ENCODE measurements around the gene TBC1D1. TPM values are rescaled to one million over a fixed set of nuclear protein-coding genes. Genes with fewer than 3 reads are reported as not detected.

TBC1D1 gene
- total RNA-seq, 1 experiment from 2014 or later = 56.0 TPM

GRCh38 chr4:38060829-38061431 is 170.0 kb downstream of the TBC1D1 start:
- DNase-seq (ENCODE audit: low read depth, low spot score) = no peak
- H3K9me3 ChIP-seq (ENCODE audit: control insufficient read depth, insufficient read depth, low read depth, low read length) = no peaks in the 10 kb centered on the region
- CTCF ChIA-PET = no interaction called here
- no peak overlapping the region for H3K27ac ChIP-seq (ENCODE audit: low read length)
- no TSS peak for BruUV-seq (replicated peaks)
- no peaks in the 10 kb centered on the region for H3K27me3 ChIP-seq (ENCODE audit: control insufficient read depth, insufficient read depth, low read length)
- in situ Hi-C loops (cut with HindIII; ENCODE audit: low pct_unique_long_range_greater_than_20kb, low sequenced_read_pairs) = no loop called here
- ATAC-seq = no peak
- H3K4me3 ChIP-seq (ENCODE audit: low read depth in 2 of 2, low read length in 2 of 2) = no peak overlapping the region
- POLR2A ChIA-PET = no interaction called here
- no peak for TF ChIP-seq TCF7L2 (IDR thresholded peaks at IDR 0.05; ENCODE audit: low read depth, low read length)
- TF ChIP-seq SIN3A (IDR thresholded peaks at IDR 0.05; ENCODE audit: borderline replicate concordance, insufficient read depth, low read depth, low read length) = no peak
- TF ChIP-seq CTCF (IDR thresholded peaks at IDR 0.05) = no peak
- no peak for TF ChIP-seq POLR2AphosphoS5 (IDR thresholded peaks at IDR 0.05; ENCODE audit: low read depth, low read length)
- TF ChIP-seq, protein P1, sequence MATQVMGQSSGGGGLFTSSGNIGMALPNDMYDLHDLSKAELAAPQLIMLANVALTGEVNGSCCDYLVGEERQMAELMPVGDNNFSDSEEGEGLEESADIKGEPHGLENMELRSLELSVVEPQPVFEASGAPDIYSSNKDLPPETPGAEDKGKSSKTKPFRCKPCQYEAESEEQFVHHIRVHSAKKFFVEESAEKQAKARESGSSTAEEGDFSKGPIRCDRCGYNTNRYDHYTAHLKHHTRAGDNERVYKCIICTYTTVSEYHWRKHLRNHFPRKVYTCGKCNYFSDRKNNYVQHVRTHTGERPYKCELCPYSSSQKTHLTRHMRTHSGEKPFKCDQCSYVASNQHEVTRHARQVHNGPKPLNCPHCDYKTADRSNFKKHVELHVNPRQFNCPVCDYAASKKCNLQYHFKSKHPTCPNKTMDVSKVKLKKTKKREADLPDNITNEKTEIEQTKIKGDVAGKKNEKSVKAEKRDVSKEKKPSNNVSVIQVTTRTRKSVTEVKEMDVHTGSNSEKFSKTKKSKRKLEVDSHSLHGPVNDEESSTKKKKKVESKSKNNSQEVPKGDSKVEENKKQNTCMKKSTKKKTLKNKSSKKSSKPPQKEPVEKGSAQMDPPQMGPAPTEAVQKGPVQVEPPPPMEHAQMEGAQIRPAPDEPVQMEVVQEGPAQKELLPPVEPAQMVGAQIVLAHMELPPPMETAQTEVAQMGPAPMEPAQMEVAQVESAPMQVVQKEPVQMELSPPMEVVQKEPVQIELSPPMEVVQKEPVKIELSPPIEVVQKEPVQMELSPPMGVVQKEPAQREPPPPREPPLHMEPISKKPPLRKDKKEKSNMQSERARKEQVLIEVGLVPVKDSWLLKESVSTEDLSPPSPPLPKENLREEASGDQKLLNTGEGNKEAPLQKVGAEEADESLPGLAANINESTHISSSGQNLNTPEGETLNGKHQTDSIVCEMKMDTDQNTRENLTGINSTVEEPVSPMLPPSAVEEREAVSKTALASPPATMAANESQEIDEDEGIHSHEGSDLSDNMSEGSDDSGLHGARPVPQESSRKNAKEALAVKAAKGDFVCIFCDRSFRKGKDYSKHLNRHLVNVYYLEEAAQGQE (IDR thresholded peaks at IDR 0.05; ENCODE audit: insufficient read depth in 1 of 2, low read depth in 2 of 2, low read length in 1 of 2) = no peak
- intact Hi-C loops (cut with micrococcal nuclease; ENCODE audit: unreplicated experiment) = loop anchor here (5.0 to 10.0 kb wide), 2 partner anchors 614 to 666 kb away; no protein-coding TSS in a partner anchor
- H3K4me1 ChIP-seq (ENCODE audit: control insufficient read depth, insufficient read depth, low read length) = no peaks in the 10 kb centered on the region
- no peaks in the 10 kb centered on the region for H3K36me3 ChIP-seq (ENCODE audit: control insufficient read depth, insufficient read depth, low read length)

GRCh38 chr4:38062088-38062775 is 171.3 kb downstream of the TBC1D1 start:
- peak; percentile 41 for DNase-seq (ENCODE audit: low read depth, low spot score)
- ChIA-PET POLR2A (no interaction called here), CTCF (interaction anchor here (0.6 to 0.7 kb wide), 4 partner anchors 206 to 703 kb away, joined by 3 to 6 read pairs (median 4); no protein-coding TSS in a partner anchor)
- H3K9me3 ChIP-seq (ENCODE audit: control insufficient read depth, insufficient read depth, low read depth, low read length) = no peaks in the 10 kb centered on the region
- no peaks in the 10 kb centered on the region for H3K4me1 ChIP-seq (ENCODE audit: control insufficient read depth, insufficient read depth, low read length)
- no TSS peak for BruUV-seq (replicated peaks)
- peak; percentile 82; the same call in 1 of the 2 replicates for ATAC-seq
- H3K27me3 ChIP-seq (ENCODE audit: control insufficient read depth, insufficient read depth, low read length) = no peaks in the 10 kb centered on the region
- no peak overlapping the region for H3K27ac ChIP-seq (ENCODE audit: low read length)
- TF ChIP-seq POLR2AphosphoS5 (IDR thresholded peaks at IDR 0.05; ENCODE audit: low read depth, low read length) (no peak), CTCF (IDR thresholded peaks at IDR 0.05) (peak; percentile 84)
- TF ChIP-seq, protein P1 (IDR thresholded peaks at IDR 0.05; ENCODE audit: insufficient read depth in 1 of 2, low read depth in 2 of 2, low read length in 1 of 2) = no peak
- in situ Hi-C loops (cut with HindIII; ENCODE audit: low pct_unique_long_range_greater_than_20kb, low sequenced_read_pairs) = no loop called here
- H3K36me3 ChIP-seq (ENCODE audit: control insufficient read depth, insufficient read depth, low read length) = no peaks in the 10 kb centered on the region
- intact Hi-C loops (cut with micrococcal nuclease; ENCODE audit: unreplicated experiment) = loop anchor here (5.0 to 10.0 kb wide), 2 partner anchors 613 to 665 kb away; no protein-coding TSS in a partner anchor
- no peak overlapping the region for H3K4me3 ChIP-seq (ENCODE audit: low read depth in 2 of 2, low read length in 2 of 2)
